CD4-positive, alpha-beta T cell treated with Interleukin-15 for 4 hours (primary cell): ENCODE data around the gene NINJ2.
"Not testable (repeated sequence)": the region's sequence is repeated elsewhere in the genome, so short reads cannot be mapped to it uniquely, and the experiment has no call there.

Source experiments
- DNase-seq: peaks from one replicate; pipeline ENCODE4 v3.0.0-alpha.2; 2020; ENCODE audit warnings: low spot score

The NINJ2 gene

DNA sequence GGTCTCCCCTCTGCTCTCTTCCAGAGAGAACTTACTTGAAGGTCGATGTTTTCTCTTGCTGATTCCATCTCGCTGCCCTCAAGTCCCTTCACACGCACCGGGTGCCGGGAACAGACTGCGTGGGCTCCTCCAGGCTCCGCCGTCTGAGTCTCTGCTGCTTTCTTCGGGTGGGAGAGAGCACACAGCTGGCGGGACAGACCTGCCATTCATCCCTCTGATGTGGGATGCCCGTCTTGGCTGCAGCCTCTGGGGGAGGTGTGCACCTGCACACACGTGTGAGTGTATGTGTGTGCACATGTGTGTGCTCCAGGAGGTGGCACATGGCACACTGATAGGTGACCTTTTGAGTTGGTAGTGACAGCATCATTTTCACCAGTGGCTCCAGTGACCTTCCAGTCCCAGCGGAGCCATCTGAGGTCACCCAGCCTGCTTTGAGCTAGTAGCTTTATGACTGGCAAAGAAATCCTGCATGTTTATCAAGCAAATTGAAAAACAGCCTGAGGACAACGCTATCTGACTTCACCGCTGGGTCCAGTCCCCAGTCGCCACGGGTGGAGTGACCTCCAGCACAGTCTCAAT, at the start of gene NINJ2:
Gene NINJ2, minus strand, starts transcription at position 153 of the 579 bp plus-strand sequence. Its CDS starts 85 bp downstream, at position 68.
- no peak for DNase-seq

DNA sequence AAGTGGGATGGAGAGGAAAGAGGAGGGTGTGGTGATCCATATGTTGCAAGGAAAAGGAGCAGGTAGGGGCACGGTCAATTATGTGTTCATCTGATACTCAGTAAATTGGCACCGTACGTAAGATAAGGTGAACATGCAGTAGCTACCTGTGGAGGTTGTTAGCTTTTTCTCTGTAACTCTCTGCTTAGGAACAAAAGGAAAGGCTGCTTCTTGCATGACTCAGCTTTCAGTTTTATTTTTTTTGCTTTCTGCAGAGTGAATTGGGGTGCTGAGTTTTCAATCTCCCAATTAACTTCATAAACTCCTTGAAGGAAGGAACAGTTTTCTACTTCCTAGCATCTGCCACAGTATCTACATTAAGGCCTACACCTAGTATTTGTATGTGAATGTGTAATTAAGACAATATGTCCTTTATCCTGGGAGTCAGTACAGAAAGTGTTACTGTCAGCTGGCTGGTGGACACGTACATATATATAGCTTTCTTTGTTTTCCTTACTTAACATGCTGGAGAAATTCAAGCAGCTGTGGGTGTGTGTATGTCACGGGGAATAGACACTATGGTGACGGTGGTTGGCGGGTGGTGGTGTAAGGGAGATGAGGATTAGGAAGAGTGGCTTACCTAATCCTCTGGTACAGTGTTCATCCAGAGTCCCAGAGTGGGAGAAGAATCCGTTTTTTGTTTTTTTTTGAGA, 49.1 kb upstream of the NINJ2 start:
- DNase-seq = no peak

- no peak for DNase-seq
Observed at GRCh38 chr12:709455-710020, 46.3 kb upstream of the NINJ2 start.

DNA sequence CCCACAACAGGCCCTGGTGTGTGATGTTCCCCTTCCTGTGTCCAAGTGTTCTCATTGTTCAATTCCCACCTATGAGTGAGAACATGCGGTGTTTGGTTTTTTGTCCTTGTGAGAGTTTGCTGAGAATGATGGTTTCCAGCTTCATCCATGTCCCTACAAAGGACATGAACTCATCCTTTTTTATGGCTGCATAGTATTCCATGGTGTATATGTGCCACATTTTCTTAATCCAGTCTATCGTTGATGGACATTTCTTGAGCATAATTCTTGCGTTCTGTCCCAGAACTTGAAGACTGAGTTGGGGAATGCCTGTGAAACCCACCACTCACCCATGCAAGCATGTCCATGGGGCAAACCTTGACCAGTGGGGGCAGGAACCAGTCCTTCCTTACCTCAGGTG, 44.8 kb upstream of the NINJ2 start:
- not testable (repeated sequence) for DNase-seq

DNA sequence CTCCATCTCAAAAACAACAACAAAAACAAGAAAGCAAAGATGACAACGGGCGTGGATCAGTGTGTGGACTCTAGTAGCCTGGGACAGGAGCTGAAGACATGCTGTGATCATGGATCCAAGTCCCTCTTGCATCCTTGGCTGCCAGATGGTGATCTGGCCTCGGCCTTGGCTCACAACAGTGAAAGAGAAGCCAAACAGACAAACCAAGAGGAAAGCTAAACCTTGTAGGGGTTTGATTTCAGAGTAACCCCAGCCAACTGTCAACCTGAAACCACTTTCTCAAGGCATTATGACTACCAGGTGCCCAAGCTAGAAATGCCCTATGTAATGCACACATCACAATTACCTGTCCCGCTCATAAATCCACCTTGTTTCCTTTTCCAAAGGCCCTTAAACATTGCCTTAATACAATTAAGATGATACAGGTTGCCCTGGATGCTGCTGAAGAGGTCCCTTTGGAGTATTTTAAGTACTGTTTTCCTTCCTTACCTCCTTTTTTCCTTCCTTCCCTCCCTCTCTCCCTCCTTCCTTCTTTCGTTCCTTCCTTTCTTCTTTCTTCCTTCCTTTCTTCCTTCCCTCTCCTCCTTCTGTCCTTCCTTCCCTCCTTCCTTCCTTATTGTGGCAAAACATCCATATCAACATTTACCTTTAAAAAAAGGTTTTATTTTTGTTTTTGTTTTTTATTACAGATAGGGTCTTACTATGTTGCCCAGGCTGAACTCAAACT, 41.4 kb upstream of the NINJ2 start:
- no peak for DNase-seq

- DNase-seq = no peak
Observed at GRCh38 chr12:701896-702539, 38.8 kb upstream of the NINJ2 start.

DNA sequence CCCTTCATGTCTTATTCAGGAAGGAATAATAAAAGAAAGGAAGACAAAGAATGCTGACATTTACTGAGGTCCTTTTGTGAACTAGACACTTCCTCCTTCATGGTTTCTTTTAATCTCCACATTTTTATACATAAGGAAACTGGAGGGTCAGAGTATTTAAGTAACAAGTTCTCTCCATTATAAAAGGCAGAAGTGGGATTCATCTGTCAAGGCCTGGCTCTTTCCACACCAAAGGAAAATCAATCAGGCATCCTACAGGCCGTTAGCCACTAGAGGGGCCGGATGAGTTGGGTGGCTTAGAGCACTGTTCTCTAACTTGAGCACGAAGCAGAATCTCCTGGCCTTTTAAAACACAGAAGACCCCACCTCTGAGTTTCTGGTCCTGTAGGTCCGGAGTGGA, 36.8 kb upstream of the NINJ2 start:
- DNase-seq = no peak

GRCh38 chr12:698222-698621, 35.0 kb upstream of the NINJ2 start:
- not testable (repeated sequence) for DNase-seq

- no peak for DNase-seq
Observed at GRCh38 chr12:697481-697880, 34.2 kb upstream of the NINJ2 start.

GRCh38 chr12:694734-695503, 31.7 kb upstream of the NINJ2 start:
- no peak for DNase-seq

GRCh38 chr12:693934-694533, 30.8 kb upstream of the NINJ2 start:
- DNase-seq = no peak

- DNase-seq = no peak
Observed at GRCh38 chr12:692274-692673, 29.0 kb upstream of the NINJ2 start.

DNA sequence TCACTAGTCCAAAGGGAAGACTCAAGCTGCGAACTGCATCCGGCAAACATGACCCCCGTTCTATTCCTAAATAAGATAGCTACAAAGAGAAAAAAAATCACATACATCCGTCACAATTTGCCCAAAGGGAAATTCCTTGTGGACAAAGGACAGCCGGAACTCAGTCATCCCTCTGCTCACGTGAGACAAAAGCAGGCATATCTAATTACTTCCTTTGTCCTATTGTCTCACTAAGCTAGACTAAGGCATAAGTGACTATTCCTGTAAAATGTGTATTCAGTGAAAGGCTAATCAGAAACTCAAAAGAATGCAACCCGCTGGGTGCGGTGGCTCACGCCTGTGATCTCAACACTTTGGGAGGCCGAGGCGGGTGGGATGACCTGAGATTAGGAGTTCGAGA, 27.2 kb upstream of the NINJ2 start:
- DNase-seq = no peak

DNA sequence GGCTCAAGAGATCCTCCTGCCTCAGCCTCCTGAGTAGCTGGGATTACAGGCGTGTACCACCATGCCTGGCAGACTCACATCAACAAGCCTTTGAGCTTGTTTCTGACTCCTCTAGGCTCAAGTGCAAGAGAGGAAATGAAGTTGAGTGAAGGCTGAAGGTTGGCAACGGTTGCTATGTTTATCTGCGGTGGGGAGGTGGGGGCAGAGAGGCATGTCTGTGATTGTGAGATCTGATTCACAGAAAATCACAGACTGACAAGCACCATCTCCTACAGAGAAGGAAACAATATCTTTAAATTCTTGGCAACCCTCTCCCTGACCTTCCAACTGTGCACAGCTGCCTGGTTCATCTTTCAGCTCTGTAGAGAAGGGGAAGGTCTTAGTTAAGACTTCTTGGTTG, 22.1 kb upstream of the NINJ2 start:
- peak; percentile 93 for DNase-seq

GRCh38 chr12:684416-684815, 21.2 kb upstream of the NINJ2 start:
- DNase-seq = no peak

- no peak for DNase-seq
Observed at GRCh38 chr12:681568-682256, 18.5 kb upstream of the NINJ2 start.

DNA sequence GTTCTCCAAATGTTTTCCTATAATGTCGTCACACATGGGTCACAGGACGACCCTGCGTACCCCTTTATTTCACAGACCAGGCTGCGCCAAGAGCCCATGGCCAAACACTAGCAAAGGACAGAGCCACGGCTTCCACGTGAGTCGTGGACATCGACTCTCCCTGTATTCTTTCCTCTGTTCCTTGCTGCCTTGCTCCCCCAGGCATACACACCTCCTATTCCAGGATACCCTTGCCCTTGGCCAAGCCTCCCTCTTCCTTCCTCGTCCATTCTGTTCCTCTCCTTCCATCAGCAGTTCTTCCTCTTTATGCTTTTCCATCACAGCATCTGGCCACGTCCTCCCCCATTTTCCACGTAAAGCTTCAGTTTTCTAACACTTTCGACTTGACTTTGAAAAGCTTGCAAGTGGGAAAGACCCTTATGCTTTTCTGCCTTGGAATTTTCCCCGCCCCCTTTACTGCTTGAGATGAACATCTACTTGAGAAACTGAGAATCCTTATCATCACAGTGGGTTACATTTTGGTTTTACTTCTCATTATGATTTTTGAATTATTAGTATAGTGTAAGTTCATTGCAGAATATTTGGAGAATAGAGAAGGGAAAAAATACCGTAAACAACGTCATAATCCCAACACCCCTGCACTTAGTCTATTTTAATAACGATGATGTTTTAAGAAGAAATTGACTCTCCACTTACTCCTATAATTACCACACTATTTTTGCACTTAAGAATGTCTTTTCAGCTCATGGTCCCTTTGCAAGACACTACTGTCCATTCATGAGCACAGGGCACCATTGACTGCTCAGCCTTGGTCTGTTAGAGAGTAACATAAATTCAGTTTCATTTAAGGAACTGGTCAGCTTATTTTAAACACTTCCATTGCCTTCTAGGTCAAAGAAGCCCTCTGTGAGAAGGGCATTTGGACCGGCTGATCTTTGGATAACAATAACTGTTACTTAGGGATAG, 15.8 kb upstream of the NINJ2 start:
- DNase-seq = no peak

- DNase-seq = no peak
Observed at GRCh38 chr12:675562-675961, 12.3 kb upstream of the NINJ2 start.

- DNase-seq = peak; percentile 85
Observed at GRCh38 chr12:674272-674781, 11.1 kb upstream of the NINJ2 start.
